NCI-H748 treated with DMSO at 0.1 percent for 48 hours (cell line): ENCODE measurements around the gene CTSV.
"Not testable (repeated sequence)": the region's sequence is repeated elsewhere in the genome, so short reads cannot be mapped to it uniquely, and the experiment has no call there.

Experiments used
- DNase-seq: peaks from one replicate; lab custom pipeline; 2025; lab: John Stamatoyannopoulos, UW

Gene CTSV

GRCh38 chr9:97038611-97039513 is at the start of gene CTSV:
CTSV (minus strand) TSS chr9:97039142; CDS start chr9:97038043, 1,099 bp downstream.
- peak; percentile 88 for DNase-seq

- not testable (repeated sequence) for DNase-seq
These were observed 48.8 kb upstream of the CTSV start for GRCh38 chr9:97087668-97088215.

- not testable (repeated sequence) for DNase-seq
These were observed 45.6 kb upstream of the CTSV start for GRCh38 chr9:97084562-97084991.

GRCh38 chr9:97078362-97078761 is 39.4 kb upstream of the CTSV start:
- no peak for DNase-seq

GRCh38 chr9:97077452-97078295 is 38.7 kb upstream of the CTSV start:
- DNase-seq: no peak

GRCh38 chr9:97076731-97077451 is 37.9 kb upstream of the CTSV start:
- DNase-seq: not testable (repeated sequence)

GRCh38 chr9:97076238-97076637 is 37.3 kb upstream of the CTSV start:
- DNase-seq: no peak

- DNase-seq: no peak
These were observed 36.5 kb upstream of the CTSV start for GRCh38 chr9:97075289-97075985.

- no peak for DNase-seq
These were observed 34.6 kb upstream of the CTSV start for GRCh38 chr9:97073506-97073905.

- no peak for DNase-seq
These were observed 33.4 kb upstream of the CTSV start for GRCh38 chr9:97072285-97072776.

GRCh38 chr9:97070325-97070724 is 31.4 kb upstream of the CTSV start:
- not testable (repeated sequence) for DNase-seq

GRCh38 chr9:97067490-97067889 is 28.5 kb upstream of the CTSV start:
- no peak for DNase-seq

GRCh38 chr9:97064176-97064575 is 25.2 kb upstream of the CTSV start:
- DNase-seq: no peak

GRCh38 chr9:97060796-97061195 is 21.9 kb upstream of the CTSV start:
- no peak for DNase-seq

GRCh38 chr9:97059626-97060025 is 20.7 kb upstream of the CTSV start:
- DNase-seq: no peak

GRCh38 chr9:97057651-97058050 is 18.7 kb upstream of the CTSV start:
- DNase-seq: no peak

GRCh38 chr9:97055891-97056290 is 16.9 kb upstream of the CTSV start:
- not testable (repeated sequence) for DNase-seq

- no peak for DNase-seq
These were observed 14.8 kb upstream of the CTSV start for GRCh38 chr9:97053717-97054116.

- DNase-seq: no peak
These were observed 13.8 kb upstream of the CTSV start for GRCh38 chr9:97052735-97053134.

- DNase-seq: peak; percentile 34
These were observed 7.3 kb upstream of the CTSV start for GRCh38 chr9:97046228-97046627.

GRCh38 chr9:97045300-97045699 is 6.4 kb upstream of the CTSV start:
- no peak for DNase-seq
